ENCODE results near the gene LARGE1.

DNA sequence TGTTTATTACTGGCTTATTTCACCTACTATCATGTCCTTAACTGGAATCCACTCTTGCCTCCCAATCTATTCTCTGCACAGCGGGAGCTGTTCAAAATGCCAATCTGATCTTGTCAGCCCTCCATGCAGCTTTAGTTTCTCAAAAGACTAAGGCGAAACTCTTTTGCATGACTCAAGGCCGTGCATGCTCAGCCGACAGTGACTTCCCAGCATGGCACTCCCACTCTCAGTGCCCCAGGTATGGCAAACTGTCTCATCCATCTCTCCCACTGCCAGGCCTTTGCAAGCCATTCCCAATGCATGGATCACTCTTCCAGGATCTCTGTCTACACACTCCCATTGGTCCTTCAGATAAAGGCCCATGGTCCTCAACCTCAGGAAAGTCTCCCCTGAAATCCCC is 245.9 kb downstream of the LARGE1 start:
- TF ChIP-seq, protein P1, sequence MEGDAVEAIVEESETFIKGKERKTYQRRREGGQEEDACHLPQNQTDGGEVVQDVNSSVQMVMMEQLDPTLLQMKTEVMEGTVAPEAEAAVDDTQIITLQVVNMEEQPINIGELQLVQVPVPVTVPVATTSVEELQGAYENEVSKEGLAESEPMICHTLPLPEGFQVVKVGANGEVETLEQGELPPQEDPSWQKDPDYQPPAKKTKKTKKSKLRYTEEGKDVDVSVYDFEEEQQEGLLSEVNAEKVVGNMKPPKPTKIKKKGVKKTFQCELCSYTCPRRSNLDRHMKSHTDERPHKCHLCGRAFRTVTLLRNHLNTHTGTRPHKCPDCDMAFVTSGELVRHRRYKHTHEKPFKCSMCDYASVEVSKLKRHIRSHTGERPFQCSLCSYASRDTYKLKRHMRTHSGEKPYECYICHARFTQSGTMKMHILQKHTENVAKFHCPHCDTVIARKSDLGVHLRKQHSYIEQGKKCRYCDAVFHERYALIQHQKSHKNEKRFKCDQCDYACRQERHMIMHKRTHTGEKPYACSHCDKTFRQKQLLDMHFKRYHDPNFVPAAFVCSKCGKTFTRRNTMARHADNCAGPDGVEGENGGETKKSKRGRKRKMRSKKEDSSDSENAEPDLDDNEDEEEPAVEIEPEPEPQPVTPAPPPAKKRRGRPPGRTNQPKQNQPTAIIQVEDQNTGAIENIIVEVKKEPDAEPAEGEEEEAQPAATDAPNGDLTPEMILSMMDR (IDR thresholded peaks at IDR 0.05): no peak
- TF ChIP-seq POLR2A (IDR thresholded peaks at IDR 0.05): no peak

Data from uterus (tissue), 2 donors.